ENCODE results near the gene HS3ST5. TPM values are rescaled to one million over a fixed set of nuclear protein-coding genes. Genes with fewer than 3 reads are reported as not detected.
A peak's percentile ranks its signal among the peaks of the same experiment; 100 is the strongest.

Gene HS3ST5
- not detected for total RNA-seq

- no peaks in the 10 kb centered on the region for H3K4me1 Mint-ChIP-seq
- no peaks in the 10 kb centered on the region for H3K36me3 Mint-ChIP-seq
- no peak within 1 kb of the TSS for H3K4me3 Mint-ChIP-seq
- no peaks in the 10 kb centered on the region for H3K9me3 Mint-ChIP-seq (ENCODE audit: low read depth)
- peaks cover 41% of the 10 kb centered on the region for H3K27me3 Mint-ChIP-seq
- CTCF ChIA-PET = no interaction called here
- DNase-seq (peak; percentile 41), ATAC-seq (peak; percentile 33)
- peak within 1 kb of the TSS; percentile 13 for H3K27ac Mint-ChIP-seq
Observed at GRCh38 chr6:114342826-114343781, at the start of gene HS3ST5. HS3ST5 (minus strand) TSS chr6:114343023; CDS start chr6:114062845, 280,178 bp downstream.

GRCh38 chr6:114390176-114390575 lies 47.4 kb upstream of the HS3ST5 start:
- DNase-seq = no peak
- Mint-ChIP-seq H3K27me3 (no peaks in the 10 kb centered on the region), H3K4me1 (no peaks in the 10 kb centered on the region), H3K27ac (no peak overlapping the region), H3K4me3 (no peak overlapping the region), H3K9me3 (ENCODE audit: low read depth) (no peaks in the 10 kb centered on the region), H3K36me3 (no peaks in the 10 kb centered on the region)
- no peak for ATAC-seq
- CTCF ChIA-PET = no interaction called here

GRCh38 chr6:114389111-114389510 lies 46.3 kb upstream of the HS3ST5 start:
- H3K4me3 Mint-ChIP-seq = no peak overlapping the region
- H3K4me1 Mint-ChIP-seq = no peaks in the 10 kb centered on the region
- H3K36me3 Mint-ChIP-seq = no peaks in the 10 kb centered on the region
- no peaks in the 10 kb centered on the region for H3K27me3 Mint-ChIP-seq
- CTCF ChIA-PET = no interaction called here
- no peaks in the 10 kb centered on the region for H3K9me3 Mint-ChIP-seq (ENCODE audit: low read depth)
- no peak for DNase-seq
- H3K27ac Mint-ChIP-seq = no peak overlapping the region
- no peak for ATAC-seq

GRCh38 chr6:114382406-114382805 lies 39.6 kb upstream of the HS3ST5 start:
- CTCF ChIA-PET = no interaction called here
- no peaks in the 10 kb centered on the region for H3K36me3 Mint-ChIP-seq
- no peaks in the 10 kb centered on the region for H3K4me1 Mint-ChIP-seq
- H3K27ac Mint-ChIP-seq = no peak overlapping the region
- H3K4me3 Mint-ChIP-seq = no peak overlapping the region
- ATAC-seq (no peak), DNase-seq (no peak)
- H3K27me3 Mint-ChIP-seq = no peaks in the 10 kb centered on the region
- H3K9me3 Mint-ChIP-seq (ENCODE audit: low read depth) = no peaks in the 10 kb centered on the region

GRCh38 chr6:114377881-114378280 lies 35.1 kb upstream of the HS3ST5 start:
- DNase-seq (no peak), ATAC-seq (no peak)
- no peaks in the 10 kb centered on the region for H3K4me1 Mint-ChIP-seq
- H3K4me3 Mint-ChIP-seq = no peak overlapping the region
- no peak overlapping the region for H3K27ac Mint-ChIP-seq
- no peaks in the 10 kb centered on the region for H3K36me3 Mint-ChIP-seq
- H3K9me3 Mint-ChIP-seq (ENCODE audit: low read depth) = no peaks in the 10 kb centered on the region
- H3K27me3 Mint-ChIP-seq = no peaks in the 10 kb centered on the region
- CTCF ChIA-PET = no interaction called here

- DNase-seq (no peak), ATAC-seq (no peak)
- no peaks in the 10 kb centered on the region for H3K27me3 Mint-ChIP-seq
- CTCF ChIA-PET = no interaction called here
- H3K27ac Mint-ChIP-seq = no peak overlapping the region
- H3K36me3 Mint-ChIP-seq = no peaks in the 10 kb centered on the region
- H3K9me3 Mint-ChIP-seq (ENCODE audit: low read depth) = no peaks in the 10 kb centered on the region
- H3K4me3 Mint-ChIP-seq = no peak overlapping the region
- H3K4me1 Mint-ChIP-seq = no peaks in the 10 kb centered on the region
Observed at GRCh38 chr6:114376611-114377175, 33.9 kb upstream of the HS3ST5 start.

GRCh38 chr6:114375541-114376192 lies 32.8 kb upstream of the HS3ST5 start:
- ATAC-seq = no peak
- H3K27me3 Mint-ChIP-seq = no peaks in the 10 kb centered on the region
- DNase-seq = no peak
- no peaks in the 10 kb centered on the region for H3K9me3 Mint-ChIP-seq (ENCODE audit: low read depth)
- H3K27ac Mint-ChIP-seq = no peak overlapping the region
- H3K4me3 Mint-ChIP-seq = no peak overlapping the region
- H3K4me1 Mint-ChIP-seq = no peaks in the 10 kb centered on the region
- CTCF ChIA-PET = no interaction called here
- no peaks in the 10 kb centered on the region for H3K36me3 Mint-ChIP-seq

- DNase-seq (no peak), ATAC-seq (no peak)
- H3K36me3 Mint-ChIP-seq = no peaks in the 10 kb centered on the region
- no peaks in the 10 kb centered on the region for H3K4me1 Mint-ChIP-seq
- H3K27ac Mint-ChIP-seq = no peak overlapping the region
- H3K27me3 Mint-ChIP-seq = no peaks in the 10 kb centered on the region
- CTCF ChIA-PET = no interaction called here
- no peaks in the 10 kb centered on the region for H3K9me3 Mint-ChIP-seq (ENCODE audit: low read depth)
- no peak overlapping the region for H3K4me3 Mint-ChIP-seq
Observed at GRCh38 chr6:114367315-114367961, 24.6 kb upstream of the HS3ST5 start.

- no peak for DNase-seq
- no peak overlapping the region for H3K4me3 Mint-ChIP-seq
- no peaks in the 10 kb centered on the region for H3K4me1 Mint-ChIP-seq
- CTCF ChIA-PET = no interaction called here
- no peaks in the 10 kb centered on the region for H3K9me3 Mint-ChIP-seq (ENCODE audit: low read depth)
- H3K36me3 Mint-ChIP-seq = no peaks in the 10 kb centered on the region
- H3K27me3 Mint-ChIP-seq = no peaks in the 10 kb centered on the region
- no peak for ATAC-seq
- H3K27ac Mint-ChIP-seq = no peak overlapping the region
Observed at GRCh38 chr6:114366899-114367298, 24.1 kb upstream of the HS3ST5 start.

- Mint-ChIP-seq H3K27me3 (no peaks in the 10 kb centered on the region), H3K4me3 (no peak overlapping the region), H3K4me1 (no peaks in the 10 kb centered on the region), H3K36me3 (no peaks in the 10 kb centered on the region), H3K27ac (no peak overlapping the region), H3K9me3 (ENCODE audit: low read depth) (no peaks in the 10 kb centered on the region)
- ATAC-seq (no peak), DNase-seq (no peak)
- CTCF ChIA-PET = no interaction called here
Observed at GRCh38 chr6:114364301-114364700, 21.5 kb upstream of the HS3ST5 start.

- no peak for DNase-seq
- CTCF ChIA-PET = no interaction called here
Observed at GRCh38 chr6:114362957-114363356, 20.1 kb upstream of the HS3ST5 start.

GRCh38 chr6:114362396-114362795 lies 19.6 kb upstream of the HS3ST5 start:
- DNase-seq (no peak), ATAC-seq (no peak)
- no peaks in the 10 kb centered on the region for H3K36me3 Mint-ChIP-seq
- CTCF ChIA-PET = no interaction called here
- no peaks in the 10 kb centered on the region for H3K4me1 Mint-ChIP-seq
- no peaks in the 10 kb centered on the region for H3K9me3 Mint-ChIP-seq (ENCODE audit: low read depth)
- H3K27me3 Mint-ChIP-seq = no peaks in the 10 kb centered on the region
- H3K27ac Mint-ChIP-seq = no peak overlapping the region
- no peak overlapping the region for H3K4me3 Mint-ChIP-seq

More at GRCh38 chr6:114362957-114363356, 20.1 kb upstream of the HS3ST5 start:
- Mint-ChIP-seq H3K27ac (no peak overlapping the region), H3K9me3 (ENCODE audit: low read depth) (no peaks in the 10 kb centered on the region), H3K36me3 (no peaks in the 10 kb centered on the region), H3K4me1 (no peaks in the 10 kb centered on the region), H3K4me3 (no peak overlapping the region), H3K27me3 (no peaks in the 10 kb centered on the region)
- no peak for ATAC-seq

GRCh38 chr6:114361036-114361435 lies 18.2 kb upstream of the HS3ST5 start:
- ATAC-seq (no peak), DNase-seq (no peak)
- H3K27me3 Mint-ChIP-seq = no peaks in the 10 kb centered on the region
- no peaks in the 10 kb centered on the region for H3K4me1 Mint-ChIP-seq
- H3K9me3 Mint-ChIP-seq (ENCODE audit: low read depth) = no peaks in the 10 kb centered on the region
- H3K36me3 Mint-ChIP-seq = no peaks in the 10 kb centered on the region
- no peak overlapping the region for H3K4me3 Mint-ChIP-seq
- no peak overlapping the region for H3K27ac Mint-ChIP-seq
- CTCF ChIA-PET = no interaction called here
